Natural killer cell (primary cell): ENCODE results near the gene TIMM23. TPM values are rescaled to one million over a fixed set of nuclear protein-coding genes. Genes with fewer than 3 reads are reported as not detected.

Source experiments
- ATAC-seq, 3 donors: fragments of 150-1000 bp in 2 of 3; fragments of 200-7000 bp in 1 of 3; cut with Tn5 transposase; 1 replicate in 1 of 3; 2 replicates in 2 of 3; pipeline ENCODE4 v1.10.0; 2021; ENCODE audit warnings: mild to moderate bottlenecking in 2 of 3, moderate library complexity in 2 of 3
- DNase-seq, 2 donors: peaks; one replicate each; pipeline versions ENCODE4 v3.0.0 to v3.0.0-alpha.2; 2013 to 2021; ENCODE audit warnings: mixed read lengths in 1 of 2
- H3K27ac ChIP-seq: one replicate; pipeline ENCODE4 v1.5.1; 2013; ENCODE audit warnings: mild to moderate bottlenecking, low read length
- H3K27me3 ChIP-seq: one replicate; pipeline ENCODE4 v1.6.1; 2013; ENCODE audit warnings: low read length; ENCODE audit not compliant: control insufficient read depth, insufficient read depth
- H3K36me3 ChIP-seq: one replicate; pipeline ENCODE4 v1.6.1; 2013; ENCODE audit warnings: low read length; ENCODE audit not compliant: control insufficient read depth, insufficient read depth
- H3K4me1 ChIP-seq: one replicate; pipeline ENCODE4 v1.6.1; 2013; ENCODE audit warnings: low read length; ENCODE audit not compliant: control insufficient read depth, insufficient read depth
- H3K4me3 ChIP-seq: one replicate; pipeline ENCODE4 v1.5.1; 2013; ENCODE audit warnings: low read length
- H3K9me3 ChIP-seq: one replicate; pipeline ENCODE4 v1.6.1; 2013; ENCODE audit warnings: low read length; ENCODE audit not compliant: control insufficient read depth, insufficient read depth
- H3K27ac Mint-ChIP-seq, 2 donors: one replicate each; pipeline ENCODE4 v1.8.0; 2022; ENCODE audit warnings: mild to moderate bottlenecking in 2 of 2, mixed read lengths in 2 of 2, moderate library complexity in 1 of 2
- H3K27me3 Mint-ChIP-seq, 2 donors: one replicate each; pipeline ENCODE4 v1.8.0; 2022; ENCODE audit warnings: low read depth in 2 of 2, mixed read lengths in 2 of 2
- H3K36me3 Mint-ChIP-seq: one replicate; pipeline ENCODE4 v1.8.0; 2022; ENCODE audit warnings: mixed read lengths
- H3K4me1 Mint-ChIP-seq, 2 donors: one replicate each; pipeline ENCODE4 v1.8.0; 2022; ENCODE audit warnings: mixed read lengths in 2 of 2
- H3K4me3 Mint-ChIP-seq: one replicate; pipeline ENCODE4 v1.8.0; 2022; ENCODE audit warnings: mild to moderate bottlenecking, moderate library complexity, mixed read lengths
- H3K9me3 Mint-ChIP-seq, 2 donors: one replicate each; pipeline ENCODE4 v1.8.0; 2022; ENCODE audit warnings: mixed read lengths in 2 of 2
- CTCF ChIP-seq: fragments of 200-600 bp; IDR thresholded peaks from one replicate; pipeline ENCODE4 v1.8.0; 2022; ENCODE audit warnings: antibody characterized with exemption
- WGBS: methylation state at CpG from one replicate; pipeline ENCODE4 v1.1.7; 2013; ENCODE audit warnings: missing lambda C conversion rate; ENCODE audit not compliant: insufficient coverage; 5-methylcytosine and 5-hydroxymethylcytosine counted together
- intact Hi-C: fragments of 100-400 bp; cut with micrococcal nuclease; formaldehyde crosslinking; loops from one replicate; pipeline ENCODE4 v1.14.2; 2022
- total RNA-seq, 4 donors: library from RNA; stranded (reverse); fragments of 120-200 nt in 1 of 4; gene quantifications; one replicate each; pipeline versions ENCODE4 v1.2.3 to v1.2.4, GENCODE V29; 2013 to 2022

TIMM23 gene
- total RNA-seq, 3 donors from 2014 or later (not counting 1 experiment from before 2014, with no cell fraction given), result 26.9 to 31.5 (median 27.3) TPM

DNA sequence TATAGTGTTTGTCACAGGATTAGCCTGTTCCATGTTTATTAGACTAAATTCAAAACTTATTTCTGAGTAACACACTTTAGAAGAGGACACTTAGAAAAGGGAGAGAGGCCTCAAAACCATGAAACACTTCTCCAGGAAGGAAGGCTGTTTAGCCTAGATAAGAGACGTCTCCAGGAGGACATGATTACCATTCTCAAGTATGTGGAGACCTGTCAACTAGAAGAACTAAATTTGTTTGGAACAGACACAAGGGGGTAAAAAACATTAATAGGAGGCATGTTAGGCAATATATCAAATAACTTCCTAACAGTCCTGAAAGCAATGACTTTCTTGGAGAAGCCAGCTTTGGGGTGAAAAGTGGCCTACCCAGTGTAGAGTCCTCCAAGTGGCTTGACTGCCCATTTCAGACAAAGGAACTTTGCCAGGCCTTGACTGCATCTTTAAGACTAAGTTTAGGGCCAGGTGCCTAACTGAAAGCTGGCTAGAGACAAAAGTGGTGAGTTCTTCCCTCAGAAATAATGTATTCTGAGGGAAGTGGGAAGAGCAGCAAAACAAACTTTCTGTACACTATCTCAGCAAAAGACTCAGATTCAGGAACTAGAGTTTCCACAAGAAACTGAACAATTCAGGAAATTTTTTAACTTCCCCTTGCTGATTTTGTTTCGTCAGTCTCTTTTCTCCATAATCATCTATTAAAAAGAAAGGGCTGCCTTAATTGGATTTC lies 46.3 kb downstream of the TIMM23 start:
- Histone ChIP-seq H3K27ac (no peak overlapping the region), H3K36me3 (peaks cover 32% of the 10 kb centered on the region), H3K4me3 (no peak overlapping the region), H3K9me3 (no peaks in the 10 kb centered on the region), H3K27me3 (no peaks in the 10 kb centered on the region), H3K4me1 (peaks cover 26% of the 10 kb centered on the region)
- no peaks in the 10 kb centered on the region for H3K27me3 Mint-ChIP-seq
- H3K36me3 Mint-ChIP-seq, result no peaks in the 10 kb centered on the region
- no peak for TF ChIP-seq CTCF
- H3K9me3 Mint-ChIP-seq, result no peaks in the 10 kb centered on the region
- intact Hi-C loops, result no loop called here
- peak overlapping the region; percentile 78 to 84 for H3K27ac Mint-ChIP-seq
- 59% methylated on average over 2 of the region's 2 CpGs for WGBS
- no peak for ATAC-seq
- peaks cover 65 to 71% of the 10 kb centered on the region in 2 donors for H3K4me1 Mint-ChIP-seq
- H3K4me3 Mint-ChIP-seq, result peak overlapping the region; percentile 61
- no peak for DNase-seq

DNA sequence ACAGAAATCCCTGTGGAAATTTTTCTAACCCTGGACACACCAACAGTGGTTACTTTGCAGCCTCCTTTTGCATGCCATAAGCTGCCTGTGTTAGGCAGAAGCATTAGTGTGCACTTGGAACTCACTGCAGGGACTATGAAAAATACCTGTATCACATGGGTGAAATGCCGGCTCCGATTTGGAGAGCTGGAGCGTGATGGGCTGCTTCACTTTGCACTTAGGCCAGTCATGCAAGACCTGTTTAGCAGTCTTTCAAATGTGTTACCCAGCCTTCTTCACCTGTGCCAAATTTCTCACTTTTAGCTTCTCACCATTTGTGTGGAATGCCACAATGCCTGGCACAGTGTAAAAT lies 46.9 kb downstream of the TIMM23 start:
- no peaks in the 10 kb centered on the region for H3K36me3 Mint-ChIP-seq
- H3K36me3 ChIP-seq, result peaks cover 27% of the 10 kb centered on the region
- H3K9me3 Mint-ChIP-seq, result no peaks in the 10 kb centered on the region
- no peaks in the 10 kb centered on the region for H3K9me3 ChIP-seq
- DNase-seq (no peak), ATAC-seq (no peak)
- intact Hi-C loops, result no loop called here
- H3K27me3 Mint-ChIP-seq, result no peaks in the 10 kb centered on the region
- H3K4me3 ChIP-seq, result no peak overlapping the region
- peaks cover 26% of the 10 kb centered on the region for H3K4me1 ChIP-seq
- peak overlapping the region; percentile 78 to 84 for H3K27ac Mint-ChIP-seq
- H3K4me3 Mint-ChIP-seq, result peak overlapping the region; percentile 4
- H3K4me1 Mint-ChIP-seq, result peaks cover 71 to 75% of the 10 kb centered on the region in 2 donors
- 63% methylated on average over 3 of the region's 3 CpGs for WGBS
- no peak overlapping the region for H3K27ac ChIP-seq
- no peaks in the 10 kb centered on the region for H3K27me3 ChIP-seq
- no peak for TF ChIP-seq CTCF

DNA sequence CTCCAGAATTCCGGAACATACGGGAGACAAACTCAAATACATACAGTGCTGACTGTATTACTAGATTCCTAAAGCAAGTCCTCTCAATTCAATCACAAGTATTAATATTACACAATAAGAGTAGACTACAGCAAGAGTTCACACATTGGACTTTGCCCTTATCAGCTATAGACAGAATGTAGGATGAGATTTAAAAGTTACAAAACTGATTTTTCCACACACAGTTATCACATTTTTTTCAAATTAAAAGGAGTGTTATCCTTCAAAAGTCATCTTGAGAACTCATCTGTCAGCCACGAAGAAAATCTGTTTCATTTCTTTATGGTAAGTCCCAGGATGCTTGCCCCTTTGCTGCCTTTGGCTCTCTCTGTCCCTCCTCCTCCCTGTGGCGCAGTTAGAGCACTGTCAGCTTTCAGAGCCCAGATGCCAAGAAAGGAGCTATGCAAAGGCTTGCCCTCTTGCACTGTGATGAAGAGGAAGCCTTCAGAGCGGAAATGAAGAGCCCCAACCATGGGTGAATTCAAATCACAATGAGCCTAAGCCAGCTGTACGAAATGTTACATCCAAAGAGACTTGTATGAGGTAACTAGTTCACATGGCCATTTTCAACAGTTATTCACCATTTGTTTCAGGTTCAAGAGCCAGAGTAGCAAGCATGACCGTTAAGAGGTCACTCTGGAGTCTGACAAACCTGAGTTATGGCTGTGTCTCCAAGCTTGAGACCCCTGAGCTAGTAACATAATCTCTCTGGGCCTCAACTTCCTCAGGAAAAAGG lies 47.5 kb downstream of the TIMM23 start:
- Mint-ChIP-seq H3K27ac (peak overlapping the region; percentile 78 to 84), H3K9me3 (no peaks in the 10 kb centered on the region), H3K4me1 (peaks cover 73 to 81% of the 10 kb centered on the region in 2 donors), H3K36me3 (no peaks in the 10 kb centered on the region), H3K27me3 (no peaks in the 10 kb centered on the region), H3K4me3 (peak overlapping the region; percentile 70)
- H3K27me3 ChIP-seq, result no peaks in the 10 kb centered on the region
- ATAC-seq (no peak), DNase-seq (peak in 1 of 2 donors; percentile 49)
- H3K36me3 ChIP-seq, result peaks cover 21% of the 10 kb centered on the region
- H3K4me1 ChIP-seq, result peaks cover 26% of the 10 kb centered on the region
- H3K4me3 ChIP-seq, result no peak overlapping the region
- 66% methylated on average over 7 of the region's 7 CpGs for WGBS
- intact Hi-C loops, result no loop called here
- no peaks in the 10 kb centered on the region for H3K9me3 ChIP-seq
- peak overlapping the region; percentile 52 for H3K27ac ChIP-seq
- TF ChIP-seq CTCF, result no peak
